Measurements from ENCODE around the gene WDFY4.

DNA sequence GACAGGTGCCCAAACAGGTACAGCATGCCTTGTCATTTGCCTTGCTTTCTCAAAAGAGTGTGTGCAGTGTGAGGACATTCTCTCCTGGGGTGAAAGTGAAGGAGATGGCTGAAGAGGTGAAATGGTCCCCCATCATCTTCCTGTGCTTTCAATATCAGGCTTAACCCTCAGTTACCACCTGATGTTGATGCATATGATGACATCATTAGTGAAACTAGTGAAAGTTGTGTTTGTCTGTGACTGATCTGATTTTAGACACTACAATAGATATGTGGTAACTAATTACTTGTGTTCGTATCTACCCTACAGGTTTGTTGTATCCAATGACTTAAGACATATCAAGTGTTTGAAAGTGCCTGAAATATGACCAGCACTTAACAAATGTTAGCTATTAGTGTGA is 279.4 kb downstream of the WDFY4 start:
- TF ChIP-seq, protein P1, sequence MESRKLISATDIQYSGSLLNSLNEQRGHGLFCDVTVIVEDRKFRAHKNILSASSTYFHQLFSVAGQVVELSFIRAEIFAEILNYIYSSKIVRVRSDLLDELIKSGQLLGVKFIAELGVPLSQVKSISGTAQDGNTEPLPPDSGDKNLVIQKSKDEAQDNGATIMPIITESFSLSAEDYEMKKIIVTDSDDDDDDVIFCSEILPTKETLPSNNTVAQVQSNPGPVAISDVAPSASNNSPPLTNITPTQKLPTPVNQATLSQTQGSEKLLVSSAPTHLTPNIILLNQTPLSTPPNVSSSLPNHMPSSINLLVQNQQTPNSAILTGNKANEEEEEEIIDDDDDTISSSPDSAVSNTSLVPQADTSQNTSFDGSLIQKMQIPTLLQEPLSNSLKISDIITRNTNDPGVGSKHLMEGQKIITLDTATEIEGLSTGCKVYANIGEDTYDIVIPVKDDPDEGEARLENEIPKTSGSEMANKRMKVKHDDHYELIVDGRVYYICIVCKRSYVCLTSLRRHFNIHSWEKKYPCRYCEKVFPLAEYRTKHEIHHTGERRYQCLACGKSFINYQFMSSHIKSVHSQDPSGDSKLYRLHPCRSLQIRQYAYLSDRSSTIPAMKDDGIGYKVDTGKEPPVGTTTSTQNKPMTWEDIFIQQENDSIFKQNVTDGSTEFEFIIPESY (IDR thresholded peaks at IDR 0.05), result no peak
- TF ChIP-seq, protein P2, sequence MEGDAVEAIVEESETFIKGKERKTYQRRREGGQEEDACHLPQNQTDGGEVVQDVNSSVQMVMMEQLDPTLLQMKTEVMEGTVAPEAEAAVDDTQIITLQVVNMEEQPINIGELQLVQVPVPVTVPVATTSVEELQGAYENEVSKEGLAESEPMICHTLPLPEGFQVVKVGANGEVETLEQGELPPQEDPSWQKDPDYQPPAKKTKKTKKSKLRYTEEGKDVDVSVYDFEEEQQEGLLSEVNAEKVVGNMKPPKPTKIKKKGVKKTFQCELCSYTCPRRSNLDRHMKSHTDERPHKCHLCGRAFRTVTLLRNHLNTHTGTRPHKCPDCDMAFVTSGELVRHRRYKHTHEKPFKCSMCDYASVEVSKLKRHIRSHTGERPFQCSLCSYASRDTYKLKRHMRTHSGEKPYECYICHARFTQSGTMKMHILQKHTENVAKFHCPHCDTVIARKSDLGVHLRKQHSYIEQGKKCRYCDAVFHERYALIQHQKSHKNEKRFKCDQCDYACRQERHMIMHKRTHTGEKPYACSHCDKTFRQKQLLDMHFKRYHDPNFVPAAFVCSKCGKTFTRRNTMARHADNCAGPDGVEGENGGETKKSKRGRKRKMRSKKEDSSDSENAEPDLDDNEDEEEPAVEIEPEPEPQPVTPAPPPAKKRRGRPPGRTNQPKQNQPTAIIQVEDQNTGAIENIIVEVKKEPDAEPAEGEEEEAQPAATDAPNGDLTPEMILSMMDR (IDR thresholded peaks at IDR 0.05; ENCODE audit: low read depth, low read length, missing input control), result no peak
- no peak for TF ChIP-seq YY1 (IDR thresholded peaks at IDR 0.05)
- TF ChIP-seq RAD21 (IDR thresholded peaks at IDR 0.05), result no peak
- TF ChIP-seq, protein P3, sequence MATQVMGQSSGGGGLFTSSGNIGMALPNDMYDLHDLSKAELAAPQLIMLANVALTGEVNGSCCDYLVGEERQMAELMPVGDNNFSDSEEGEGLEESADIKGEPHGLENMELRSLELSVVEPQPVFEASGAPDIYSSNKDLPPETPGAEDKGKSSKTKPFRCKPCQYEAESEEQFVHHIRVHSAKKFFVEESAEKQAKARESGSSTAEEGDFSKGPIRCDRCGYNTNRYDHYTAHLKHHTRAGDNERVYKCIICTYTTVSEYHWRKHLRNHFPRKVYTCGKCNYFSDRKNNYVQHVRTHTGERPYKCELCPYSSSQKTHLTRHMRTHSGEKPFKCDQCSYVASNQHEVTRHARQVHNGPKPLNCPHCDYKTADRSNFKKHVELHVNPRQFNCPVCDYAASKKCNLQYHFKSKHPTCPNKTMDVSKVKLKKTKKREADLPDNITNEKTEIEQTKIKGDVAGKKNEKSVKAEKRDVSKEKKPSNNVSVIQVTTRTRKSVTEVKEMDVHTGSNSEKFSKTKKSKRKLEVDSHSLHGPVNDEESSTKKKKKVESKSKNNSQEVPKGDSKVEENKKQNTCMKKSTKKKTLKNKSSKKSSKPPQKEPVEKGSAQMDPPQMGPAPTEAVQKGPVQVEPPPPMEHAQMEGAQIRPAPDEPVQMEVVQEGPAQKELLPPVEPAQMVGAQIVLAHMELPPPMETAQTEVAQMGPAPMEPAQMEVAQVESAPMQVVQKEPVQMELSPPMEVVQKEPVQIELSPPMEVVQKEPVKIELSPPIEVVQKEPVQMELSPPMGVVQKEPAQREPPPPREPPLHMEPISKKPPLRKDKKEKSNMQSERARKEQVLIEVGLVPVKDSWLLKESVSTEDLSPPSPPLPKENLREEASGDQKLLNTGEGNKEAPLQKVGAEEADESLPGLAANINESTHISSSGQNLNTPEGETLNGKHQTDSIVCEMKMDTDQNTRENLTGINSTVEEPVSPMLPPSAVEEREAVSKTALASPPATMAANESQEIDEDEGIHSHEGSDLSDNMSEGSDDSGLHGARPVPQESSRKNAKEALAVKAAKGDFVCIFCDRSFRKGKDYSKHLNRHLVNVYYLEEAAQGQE (IDR thresholded peaks at IDR 0.05), result no peak
- TF ChIP-seq EGR1 (IDR thresholded peaks at IDR 0.05; ENCODE audit: low read depth in 2 of 2), result no peak
- no peak for TF ChIP-seq TAF1 (conservative IDR thresholded peaks at IDR 0.05)
- TF ChIP-seq, protein P4, sequence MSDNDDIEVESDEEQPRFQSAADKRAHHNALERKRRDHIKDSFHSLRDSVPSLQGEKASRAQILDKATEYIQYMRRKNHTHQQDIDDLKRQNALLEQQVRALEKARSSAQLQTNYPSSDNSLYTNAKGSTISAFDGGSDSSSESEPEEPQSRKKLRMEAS (IDR thresholded peaks at IDR 0.05), result no peak
- TF ChIP-seq JUND (IDR thresholded peaks at IDR 0.05), result no peak
- no peak for TF ChIP-seq HNF4A (conservative IDR thresholded peaks at IDR 0.05)
- no peak for TF ChIP-seq RXRA (IDR thresholded peaks at IDR 0.05)
- TF ChIP-seq FOXA1 (IDR thresholded peaks at IDR 0.05), result no peak
- TF ChIP-seq GABPA (IDR thresholded peaks at IDR 0.05 in 1 of 2, conservative IDR thresholded peaks at IDR 0.05 in 1 of 2), result no peak
- TF ChIP-seq HNF4G (IDR thresholded peaks at IDR 0.05), result no peak

Measured in liver (tissue), 3 donors.